HG03565 (cell line): Measurements from ENCODE around the gene PARVB.

Experiments
- ATAC-seq: cut with Tn5 transposase; IDR thresholded peaks from one replicate; pipeline ENCODE4 v1.9.1; 2021; ENCODE audit warnings: mild to moderate bottlenecking, moderate library complexity; ENCODE audit not compliant: unreplicated experiment

The PARVB gene

GRCh38 chr22:44209343-44209742, 185.2 kb downstream of the PARVB start:
- ATAC-seq: no peak

- ATAC-seq: no peak
Observed at GRCh38 chr22:44210722-44211121, 186.6 kb downstream of the PARVB start.

DNA sequence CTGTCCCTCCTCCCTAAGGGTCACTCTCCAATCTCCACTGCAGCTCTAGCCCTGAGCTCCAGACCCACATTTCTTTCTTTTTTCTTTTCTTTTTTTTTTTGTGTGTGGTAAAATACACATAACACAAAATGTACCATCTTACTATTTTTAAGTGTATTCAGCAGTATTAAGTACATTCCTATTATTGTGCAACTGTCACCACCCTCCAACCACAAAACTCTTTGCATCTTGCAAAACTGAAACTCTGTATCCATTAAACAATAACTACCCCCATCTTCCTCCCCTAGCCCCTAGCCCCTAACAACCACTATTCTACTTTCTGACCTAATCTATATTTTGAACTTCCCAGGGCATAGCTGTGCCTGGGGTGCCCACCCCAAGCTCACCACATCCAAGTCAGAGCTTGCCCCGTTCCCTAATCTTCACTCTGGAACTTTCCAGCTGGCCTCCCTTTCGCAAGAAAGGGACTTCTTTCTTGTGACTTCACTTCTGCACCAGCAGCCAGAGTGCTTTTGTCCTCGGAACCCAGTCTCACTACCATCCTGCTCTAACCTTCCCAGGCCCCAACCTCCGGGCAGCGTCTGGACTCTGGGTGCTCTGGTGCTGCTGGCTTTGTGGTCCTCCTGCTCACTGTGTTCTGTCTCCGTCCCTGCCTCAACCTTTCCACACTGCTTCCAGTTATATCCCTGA, 187.3 kb downstream of the PARVB start:
- ATAC-seq: no peak

- ATAC-seq: no peak
Observed at GRCh38 chr22:44211946-44212930, 188.1 kb downstream of the PARVB start.

GRCh38 chr22:44212936-44213335, 188.8 kb downstream of the PARVB start:
- ATAC-seq: no peak

- no peak for ATAC-seq
Observed at GRCh38 chr22:44213489-44214043, 189.5 kb downstream of the PARVB start.

GRCh38 chr22:44214187-44214586, 190.1 kb downstream of the PARVB start:
- ATAC-seq: no peak

DNA sequence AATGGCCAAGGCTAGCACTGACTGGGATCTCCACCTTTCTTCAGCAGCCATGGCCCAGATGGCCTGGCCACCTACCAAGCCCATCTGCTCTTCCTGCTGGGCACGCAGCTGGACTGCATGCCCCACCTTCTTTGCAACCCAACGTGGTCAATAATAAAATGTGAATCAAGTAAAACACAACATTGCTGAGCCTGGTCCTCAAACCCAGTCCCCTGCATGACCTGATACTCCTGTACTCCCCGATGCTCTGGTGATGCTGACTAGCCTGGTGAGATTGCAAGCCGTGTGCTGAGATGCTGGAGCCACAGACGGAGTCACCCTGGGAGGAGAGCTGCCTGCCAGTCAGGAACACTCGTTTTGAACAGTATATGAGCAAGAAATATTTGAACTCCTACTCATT, 190.7 kb downstream of the PARVB start:
- no peak for ATAC-seq

GRCh38 chr22:44215287-44215686, 191.2 kb downstream of the PARVB start:
- no peak for ATAC-seq

DNA sequence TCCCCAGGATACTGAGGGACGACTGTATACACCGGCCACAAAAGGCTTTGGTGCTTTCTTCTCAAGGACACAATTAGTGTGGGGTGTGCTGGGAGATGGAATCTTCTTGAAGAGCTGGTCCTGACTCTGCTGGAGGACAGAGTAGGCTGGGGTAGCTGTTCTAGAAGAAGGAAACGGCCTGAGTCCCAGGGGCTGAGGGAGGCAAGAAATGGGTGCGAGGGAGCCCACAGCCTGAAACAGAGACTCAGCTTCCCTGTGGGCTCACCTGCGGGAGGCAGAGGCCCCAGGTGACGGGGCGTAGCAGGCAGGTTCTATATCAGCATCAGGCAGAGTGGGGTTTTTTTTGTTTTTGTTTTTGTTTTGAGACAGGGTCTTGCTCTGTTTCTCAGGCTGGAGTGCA, 193.2 kb downstream of the PARVB start:
- ATAC-seq: no peak

DNA sequence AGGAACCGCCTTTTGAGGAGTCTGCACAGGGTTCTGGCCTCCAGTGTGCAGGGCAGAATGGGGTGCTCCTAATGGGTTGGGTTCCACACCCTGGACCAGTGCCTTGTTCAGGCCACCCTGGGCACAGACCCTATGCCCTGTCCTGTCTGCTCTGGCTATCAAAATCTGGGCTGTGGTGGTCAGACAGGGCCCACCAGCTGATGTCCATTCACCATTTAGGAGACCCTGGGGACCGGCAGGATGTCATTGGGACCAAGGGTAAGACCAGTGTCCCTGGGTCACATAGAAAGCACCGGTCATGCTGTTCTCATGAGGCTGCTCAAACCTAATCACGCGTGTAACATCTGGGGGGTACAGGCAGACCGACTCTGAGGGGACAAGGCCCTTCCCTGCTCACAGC, 194.0 kb downstream of the PARVB start:
- no peak for ATAC-seq

- ATAC-seq: no peak
Observed at GRCh38 chr22:44219101-44219870, 195.2 kb downstream of the PARVB start.

- no peak for ATAC-seq
Observed at GRCh38 chr22:44220727-44221680, 196.9 kb downstream of the PARVB start.

GRCh38 chr22:44221710-44222475, 197.8 kb downstream of the PARVB start:
- ATAC-seq: no peak
